ENCODE results near the gene RPS25.
"Not testable (repeated sequence)": the region's sequence is repeated elsewhere in the genome, so short reads cannot be mapped to it uniquely, and the experiment has no call there.

RPS25 gene

GRCh38 chr11:119016216-119017009 lies 1.7 kb downstream of the RPS25 start:
- DNase-seq (ENCODE audit: low read depth in 2 of 2, low spot score in 1 of 2) = no peak

GRCh38 chr11:119015054-119015611 lies 3.0 kb downstream of the RPS25 start:
- DNase-seq (ENCODE audit: low read depth in 2 of 2, low spot score in 1 of 2) = no peak

- DNase-seq (ENCODE audit: low read depth in 2 of 2, low spot score in 1 of 2) = no peak
Measured at GRCh38 chr11:119014209-119014924, 3.8 kb downstream of the RPS25 start.

GRCh38 chr11:119012629-119013170 lies 5.4 kb downstream of the RPS25 start:
- no peak for DNase-seq (ENCODE audit: low read depth in 2 of 2, low spot score in 1 of 2)

- DNase-seq (ENCODE audit: low read depth in 2 of 2, low spot score in 1 of 2) = no peak
Measured at GRCh38 chr11:119011476-119012053, 6.6 kb downstream of the RPS25 start.

- DNase-seq (ENCODE audit: low read depth in 2 of 2, low spot score in 1 of 2) = no peak
Measured at GRCh38 chr11:119006656-119007055, 11.5 kb downstream of the RPS25 start.

- DNase-seq (ENCODE audit: low read depth in 2 of 2, low spot score in 1 of 2) = no peak
Measured at GRCh38 chr11:119000906-119001305, 17.2 kb downstream of the RPS25 start.

GRCh38 chr11:118998822-118999221 lies 19.3 kb downstream of the RPS25 start:
- DNase-seq (ENCODE audit: low read depth in 2 of 2, low spot score in 1 of 2) = no peak

GRCh38 chr11:118998388-118998717 lies 19.8 kb downstream of the RPS25 start:
- no peak for DNase-seq (ENCODE audit: low read depth in 2 of 2, low spot score in 1 of 2)

GRCh38 chr11:118997627-118998387 lies 20.3 kb downstream of the RPS25 start, which contains the start of gene CENATAC:
Gene CENATAC, plus strand, starts transcription at chr11:118998138. Its CDS starts 60 bp downstream, at chr11:118998198.
- peak; percentile 80 to 89 for DNase-seq (ENCODE audit: low read depth in 2 of 2, low spot score in 1 of 2)

- DNase-seq (ENCODE audit: low read depth in 2 of 2, low spot score in 1 of 2) = no peak
Measured at GRCh38 chr11:118996926-118997626, 21.1 kb downstream of the RPS25 start.

- DNase-seq (ENCODE audit: low read depth in 2 of 2, low spot score in 1 of 2) = not testable (repeated sequence)
Measured at GRCh38 chr11:118991486-118992038, 26.6 kb downstream of the RPS25 start.

GRCh38 chr11:118988280-118988679 lies 29.9 kb downstream of the RPS25 start:
- no peak for DNase-seq (ENCODE audit: low read depth in 2 of 2, low spot score in 1 of 2)

- no peak for DNase-seq (ENCODE audit: low read depth in 2 of 2, low spot score in 1 of 2)
Measured at GRCh38 chr11:118984825-118985224, 33.3 kb downstream of the RPS25 start.

- DNase-seq (ENCODE audit: low read depth in 2 of 2, low spot score in 1 of 2) = not testable (repeated sequence)
Measured at GRCh38 chr11:118984337-118984736, 33.8 kb downstream of the RPS25 start.

GRCh38 chr11:118980191-118980881 lies 37.8 kb downstream of the RPS25 start:
- no peak for DNase-seq (ENCODE audit: low read depth in 2 of 2, low spot score in 1 of 2)

- DNase-seq (ENCODE audit: low read depth in 2 of 2, low spot score in 1 of 2) = no peak
Measured at GRCh38 chr11:118979434-118979833, 38.7 kb downstream of the RPS25 start.

- DNase-seq (ENCODE audit: low read depth in 2 of 2, low spot score in 1 of 2) = no peak
Measured at GRCh38 chr11:118975771-118976709, 42.1 kb downstream of the RPS25 start.

Data from stimulated activated CD8-positive, alpha-beta memory T cell treated with anti-CD3 and anti-CD28 coated beads, Interleukin-4, amount 100 ng/mL, for 1 hour (primary cell).